CD4-positive, alpha-beta T cell treated with Interleukin-17A for 4 hours (primary cell): ENCODE data around the gene CCDC74A.
"Not testable (repeated sequence)": the region's sequence is repeated elsewhere in the genome, so short reads cannot be mapped to it uniquely, and the experiment has no call there.

Experiments
- DNase-seq: peaks from one replicate; pipeline ENCODE4 v3.0.0-alpha.2; 2020; ENCODE audit warnings: mixed read lengths

CCDC74A gene

DNA sequence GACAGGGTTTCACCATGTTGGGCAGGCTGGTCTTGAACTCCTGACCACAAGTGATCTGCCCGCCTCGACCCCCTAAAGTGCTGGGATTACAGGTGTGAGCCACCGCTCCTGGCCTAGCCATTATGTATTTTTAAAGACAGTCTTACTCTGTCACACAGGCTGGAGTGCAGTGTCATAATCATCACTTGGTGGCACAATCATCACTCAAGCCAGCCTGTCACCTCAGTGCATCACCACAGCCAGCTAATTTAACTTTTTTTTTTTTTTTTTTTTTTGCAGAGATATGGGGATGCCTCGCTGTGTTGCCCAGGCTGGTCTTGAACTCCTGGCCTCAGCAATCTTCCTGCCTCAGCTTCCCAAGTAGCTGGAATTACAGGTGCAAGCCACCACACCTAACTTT, 24.1 kb upstream of the CCDC74A start:
- not testable (repeated sequence) for DNase-seq

DNA sequence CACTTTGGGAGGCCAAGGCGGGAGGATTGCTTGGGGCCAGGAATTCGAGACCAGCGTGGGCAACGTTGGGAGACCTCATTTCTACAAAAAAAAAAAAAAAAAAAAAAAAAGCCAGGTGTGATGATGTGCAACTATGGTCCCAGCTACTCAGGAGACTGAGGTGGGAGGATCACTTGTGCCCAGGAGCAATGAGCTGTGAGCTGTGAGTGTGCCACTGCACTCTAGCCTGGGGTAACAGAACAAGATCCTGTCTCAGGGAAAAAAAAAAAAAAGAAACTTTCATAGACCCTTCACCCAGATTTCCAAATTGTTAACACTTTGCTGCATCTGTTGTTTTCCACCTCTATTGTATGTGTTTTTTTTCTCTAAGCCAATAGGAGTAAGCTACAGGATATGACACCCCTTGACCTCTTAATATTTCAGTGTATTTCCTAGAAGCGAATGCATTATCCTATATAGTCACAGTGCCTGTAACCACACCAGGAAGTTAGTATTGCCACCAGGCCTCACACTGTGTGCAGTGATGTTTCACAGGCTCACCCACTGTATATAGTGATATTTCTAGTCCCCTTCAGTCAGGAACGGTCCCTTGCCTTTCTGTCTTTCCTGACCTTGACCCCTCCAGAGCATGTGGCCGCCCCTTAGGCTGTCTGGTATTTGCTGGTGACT, 23.5 kb upstream of the CCDC74A start:
- DNase-seq, result not testable (repeated sequence)

DNA sequence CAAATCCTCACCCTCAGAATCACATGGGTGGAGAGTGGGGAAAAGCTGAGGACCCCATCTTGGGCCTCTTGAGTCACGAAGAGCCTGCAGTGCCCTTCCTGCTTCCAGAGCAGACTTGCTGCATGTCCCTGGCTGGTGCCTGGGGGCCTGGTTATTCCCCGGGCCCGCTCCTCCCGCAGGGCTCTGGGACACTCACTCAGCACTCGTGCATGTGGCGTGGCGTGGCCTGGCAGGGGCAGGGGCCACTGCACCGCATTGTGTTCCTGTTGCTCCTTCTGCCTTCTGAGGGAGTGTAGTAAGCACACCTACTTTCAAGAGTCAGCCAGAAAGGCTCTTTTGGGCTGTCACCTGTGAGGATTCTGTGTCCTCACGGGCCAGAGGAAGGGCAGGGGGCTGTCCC, 18.1 kb upstream of the CCDC74A start:
- no peak for DNase-seq

DNA sequence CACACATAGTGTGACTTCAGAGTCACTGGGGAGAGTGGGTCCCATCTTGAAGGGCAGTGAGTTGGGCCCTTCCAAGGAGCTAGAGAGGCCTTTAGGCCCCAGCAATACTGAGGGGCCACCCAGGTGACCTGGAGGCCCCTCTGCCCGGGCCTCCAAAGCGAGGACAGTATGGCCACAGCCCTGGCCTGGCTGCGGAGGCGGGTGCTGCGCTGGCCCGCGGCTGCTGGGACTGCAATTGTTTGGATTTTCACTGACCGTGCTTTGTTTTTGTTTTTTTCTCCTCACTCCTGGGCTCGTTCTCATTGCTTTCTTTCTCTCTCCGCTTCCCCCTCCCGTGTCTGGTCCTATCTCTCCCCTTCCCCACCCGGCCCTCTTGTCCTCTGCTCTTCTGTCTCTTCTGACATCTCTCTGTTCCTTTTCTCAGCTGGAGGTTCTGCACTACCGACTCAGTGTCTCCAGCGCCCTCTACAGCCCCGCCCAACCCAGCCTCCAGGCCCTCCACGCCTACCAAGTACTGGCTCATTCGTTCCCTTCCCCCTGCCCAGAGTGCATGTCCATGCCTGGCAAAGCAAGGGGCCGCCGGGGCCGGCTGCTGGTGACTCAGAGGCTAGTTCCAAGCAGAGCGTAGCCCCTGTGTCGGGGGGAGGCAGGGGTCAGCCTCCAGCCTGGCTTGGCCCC, 16.3 kb upstream of the CCDC74A start:
- DNase-seq, result not testable (repeated sequence)

DNA sequence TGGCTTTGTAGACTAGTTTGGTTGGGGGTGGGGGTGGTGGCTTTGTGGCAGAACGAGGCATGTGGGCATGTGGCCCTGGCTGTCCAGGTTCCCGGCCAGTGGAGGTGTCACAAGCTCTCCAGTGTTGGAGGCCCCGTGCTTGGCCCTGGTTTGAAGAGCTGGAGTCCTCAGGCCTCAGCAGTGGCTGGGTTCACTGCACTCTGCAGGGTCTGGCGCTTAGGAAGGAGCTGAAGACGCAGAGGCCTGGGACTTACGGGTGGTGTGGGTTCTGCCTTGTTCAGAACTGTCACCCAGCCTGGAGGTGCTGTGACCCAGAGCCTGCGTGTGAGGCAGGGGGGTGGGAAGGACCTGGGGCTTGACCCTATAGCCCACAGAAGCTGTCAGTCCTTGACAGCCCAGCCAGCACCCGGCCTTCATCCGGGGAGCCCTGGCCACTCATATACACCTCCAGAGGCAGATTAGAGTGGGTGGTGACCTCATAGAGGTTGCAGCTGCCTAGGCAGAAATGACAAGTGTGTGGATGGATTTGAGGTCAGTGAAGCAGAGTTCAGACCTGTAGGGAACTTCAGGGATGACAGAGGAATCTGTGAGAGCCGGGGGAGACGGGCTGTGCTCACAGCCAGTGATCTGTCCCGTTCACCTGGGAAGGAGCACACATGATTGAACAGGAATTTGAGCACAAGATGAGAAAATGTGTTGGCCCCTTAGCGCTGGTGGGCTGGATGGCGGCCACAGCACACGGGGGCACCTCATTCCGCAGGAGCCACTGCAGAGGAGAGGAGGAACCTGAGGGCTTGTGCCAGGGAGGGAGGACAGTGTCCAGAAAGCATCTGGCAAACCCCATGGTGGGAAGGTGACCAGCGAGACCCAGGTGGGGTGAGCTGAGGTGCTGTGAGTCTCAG, 15.5 kb upstream of the CCDC74A start:
- DNase-seq, result not testable (repeated sequence)

DNA sequence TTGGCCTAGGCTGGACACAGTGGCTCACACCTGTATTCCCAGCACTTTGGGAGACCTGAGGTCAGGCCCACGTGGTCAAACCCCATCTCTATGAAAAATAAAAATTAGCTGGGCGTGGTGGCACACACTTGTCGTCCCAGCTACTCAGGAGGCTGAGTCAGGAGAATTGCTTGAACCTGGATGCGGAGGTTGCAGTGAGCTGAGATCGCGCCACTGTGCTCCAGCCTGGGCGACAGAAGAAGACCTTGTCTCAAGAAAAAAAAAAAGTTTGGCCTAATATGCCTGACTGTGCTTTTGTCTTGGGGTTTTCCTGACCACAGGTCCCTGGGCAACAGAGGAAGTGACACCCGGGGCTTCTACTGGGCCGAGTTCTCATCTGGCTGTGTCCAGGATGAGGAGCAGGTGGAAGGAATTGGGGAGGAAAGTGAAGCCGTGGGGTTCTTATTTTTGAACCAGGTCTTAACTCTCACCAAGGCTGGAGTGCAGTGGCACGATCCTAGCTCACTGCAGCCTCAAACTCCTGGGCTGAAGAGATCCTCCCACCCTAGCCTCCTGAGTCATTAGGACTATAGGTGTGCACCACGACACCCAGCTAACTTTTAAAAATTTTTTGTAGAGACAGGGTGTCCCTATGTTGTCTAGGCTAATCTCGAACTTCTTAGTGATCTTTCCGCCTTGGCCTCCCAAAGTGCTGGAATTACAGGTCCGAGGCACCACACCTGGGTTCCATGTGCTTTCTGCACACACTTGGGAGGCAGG, 13.1 kb upstream of the CCDC74A start:
- DNase-seq, result not testable (repeated sequence)

DNA sequence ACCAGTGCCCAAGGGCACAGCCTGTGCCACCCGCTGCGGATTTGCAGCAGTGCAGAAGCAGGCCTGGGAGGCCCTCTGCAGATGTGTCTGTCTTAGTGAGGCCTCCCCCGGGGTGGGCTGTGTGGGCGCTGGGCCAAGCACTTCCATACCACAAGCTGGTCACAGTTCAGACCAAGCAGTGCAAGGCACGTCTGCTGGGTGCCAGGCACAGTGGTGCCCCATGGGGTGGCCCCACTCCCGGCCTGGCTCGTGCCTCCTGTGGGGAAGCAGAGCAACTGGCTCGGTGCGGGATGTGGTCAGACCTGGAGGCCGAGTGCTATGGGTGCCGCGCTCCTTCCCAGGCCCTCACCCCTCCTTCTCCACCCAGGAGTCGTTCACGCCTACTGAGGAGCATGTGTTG, 12.5 kb upstream of the CCDC74A start:
- not testable (repeated sequence) for DNase-seq

DNA sequence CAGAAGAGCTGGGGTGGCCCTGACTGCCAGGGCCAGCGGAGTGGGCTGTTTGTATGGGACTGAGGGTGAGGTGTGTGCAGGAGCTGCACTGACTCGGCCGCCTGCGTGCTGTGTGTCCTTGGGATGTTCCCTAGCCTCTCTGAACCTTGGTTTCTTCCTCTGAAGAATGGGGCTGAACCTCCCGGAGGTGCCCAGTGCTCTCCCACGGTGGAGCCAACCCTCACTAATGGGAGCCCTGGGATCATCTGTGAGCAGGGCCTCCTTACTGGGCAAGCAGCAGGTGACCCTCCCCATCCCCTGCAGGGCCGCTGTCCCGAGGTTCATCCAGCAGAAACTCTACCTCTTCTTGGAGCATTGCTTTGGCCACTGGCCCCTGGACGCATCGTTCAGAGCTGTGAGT, 11.7 kb upstream of the CCDC74A start:
- no peak for DNase-seq

DNA sequence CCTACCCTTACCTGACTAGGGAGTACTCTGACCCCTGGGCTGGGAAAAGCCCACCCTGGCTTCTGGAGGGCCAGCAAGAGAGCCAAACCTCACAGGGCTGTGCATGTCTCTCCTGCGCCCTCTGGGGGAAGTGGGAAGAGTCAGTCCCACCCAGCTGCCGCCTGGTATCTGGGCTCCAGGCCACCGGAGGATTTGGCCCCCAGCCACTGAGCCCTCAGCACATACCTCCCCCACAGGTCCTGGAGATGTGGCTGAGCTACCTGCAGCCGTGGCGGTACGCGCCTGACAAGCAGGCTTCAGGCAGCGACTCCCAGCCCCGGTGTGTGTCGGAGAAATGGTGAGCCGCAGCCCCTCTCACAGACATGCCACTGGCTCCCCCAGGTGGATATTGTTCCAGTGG, 11.1 kb upstream of the CCDC74A start:
- DNase-seq, result not testable (repeated sequence)

DNA sequence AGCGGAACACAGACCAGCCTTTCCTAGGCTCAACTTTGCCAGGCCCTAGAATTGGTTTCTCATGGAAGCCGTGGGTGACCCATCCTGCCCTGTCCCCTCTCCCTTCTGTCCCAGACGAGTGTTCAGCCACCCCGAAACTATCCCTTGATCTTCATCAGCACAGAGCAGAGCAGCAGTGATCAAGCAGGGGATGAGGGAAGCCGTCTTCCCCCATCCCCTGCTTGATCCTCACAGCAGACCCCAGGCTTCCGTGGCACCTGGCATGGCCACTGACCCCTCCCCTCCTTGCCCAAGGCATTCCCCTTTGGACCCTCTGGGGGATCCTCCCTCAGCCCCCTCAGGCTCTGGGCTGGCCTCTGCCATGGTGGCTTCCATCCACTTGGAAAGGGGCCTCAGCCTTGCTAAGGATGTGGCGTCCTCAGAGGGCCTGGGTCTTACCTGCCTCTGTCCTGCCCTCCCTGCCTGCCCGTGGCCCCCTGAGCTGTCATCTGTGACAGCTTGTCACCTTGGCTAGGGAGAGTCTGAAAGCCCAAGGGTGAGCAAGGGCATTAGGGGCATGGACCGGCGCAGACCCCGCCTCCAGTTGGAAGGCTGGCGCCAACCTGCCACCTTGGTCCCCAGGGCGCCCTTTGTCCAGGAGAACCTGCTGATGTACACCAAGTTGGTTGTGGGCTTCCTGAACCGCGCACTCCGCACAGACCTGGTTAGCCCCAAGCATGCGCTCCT, 10.4 kb upstream of the CCDC74A start:
- DNase-seq, result no peak

DNA sequence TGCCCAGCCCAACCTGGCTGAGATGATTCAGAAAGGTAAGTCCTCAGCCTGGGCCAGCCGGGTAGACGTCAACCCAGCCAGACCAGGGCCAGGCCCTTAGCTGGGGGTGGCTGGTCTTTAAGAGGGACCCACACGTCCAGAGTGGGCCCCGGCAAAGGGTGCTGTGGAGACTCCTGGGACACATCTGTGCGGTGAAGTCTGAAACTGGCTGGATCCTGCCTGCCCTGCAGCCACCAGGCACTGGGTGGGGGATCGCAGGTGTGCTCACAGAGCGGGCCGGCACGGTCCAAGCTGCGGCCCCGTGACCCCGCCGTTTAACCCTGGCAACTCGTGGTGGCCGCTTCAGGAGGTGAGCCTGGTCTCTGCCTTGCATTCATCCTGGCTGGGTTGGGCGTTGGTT, 9.8 kb upstream of the CCDC74A start:
- DNase-seq, result not testable (repeated sequence)

DNA sequence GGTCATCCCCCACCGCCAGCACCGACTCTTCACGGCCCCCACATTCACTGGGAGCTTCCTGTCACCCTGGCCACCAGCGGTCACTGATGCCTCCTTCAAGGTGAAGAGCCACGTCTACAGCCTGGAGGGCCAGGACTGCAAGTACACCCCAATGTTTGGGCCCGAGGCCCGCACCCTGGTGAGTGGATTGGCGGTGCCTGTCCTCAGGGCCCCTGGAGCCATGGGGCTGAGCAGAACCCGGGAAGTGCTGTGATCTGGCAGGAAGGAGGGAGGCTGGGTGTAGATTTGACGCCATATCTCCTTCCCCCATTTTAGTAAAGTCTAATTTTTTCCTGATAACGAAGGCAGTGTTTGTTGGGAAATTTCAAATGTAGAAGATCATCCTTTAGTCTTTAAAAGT, 9.2 kb upstream of the CCDC74A start:
- not testable (repeated sequence) for DNase-seq

DNA sequence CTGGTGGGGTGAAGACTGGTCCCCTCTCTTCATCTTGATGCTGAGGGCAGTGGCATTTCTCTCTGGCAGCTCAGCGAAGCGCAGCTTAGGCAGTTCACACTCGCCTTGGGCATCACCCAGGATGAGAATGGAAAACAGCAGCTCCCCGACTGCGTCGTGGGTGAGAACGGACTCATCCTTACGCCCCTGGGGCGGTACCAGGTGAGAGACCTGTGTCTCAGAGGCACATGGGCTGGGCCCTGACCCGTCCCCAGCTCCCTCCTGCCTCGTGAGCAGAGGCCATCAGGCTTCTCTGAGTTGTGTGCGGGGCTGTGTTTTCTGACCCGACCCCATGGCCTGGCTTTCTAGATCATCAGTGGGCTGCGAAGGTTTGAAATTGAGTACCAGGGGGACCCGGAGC, 8.2 kb upstream of the CCDC74A start:
- no peak for DNase-seq

DNA sequence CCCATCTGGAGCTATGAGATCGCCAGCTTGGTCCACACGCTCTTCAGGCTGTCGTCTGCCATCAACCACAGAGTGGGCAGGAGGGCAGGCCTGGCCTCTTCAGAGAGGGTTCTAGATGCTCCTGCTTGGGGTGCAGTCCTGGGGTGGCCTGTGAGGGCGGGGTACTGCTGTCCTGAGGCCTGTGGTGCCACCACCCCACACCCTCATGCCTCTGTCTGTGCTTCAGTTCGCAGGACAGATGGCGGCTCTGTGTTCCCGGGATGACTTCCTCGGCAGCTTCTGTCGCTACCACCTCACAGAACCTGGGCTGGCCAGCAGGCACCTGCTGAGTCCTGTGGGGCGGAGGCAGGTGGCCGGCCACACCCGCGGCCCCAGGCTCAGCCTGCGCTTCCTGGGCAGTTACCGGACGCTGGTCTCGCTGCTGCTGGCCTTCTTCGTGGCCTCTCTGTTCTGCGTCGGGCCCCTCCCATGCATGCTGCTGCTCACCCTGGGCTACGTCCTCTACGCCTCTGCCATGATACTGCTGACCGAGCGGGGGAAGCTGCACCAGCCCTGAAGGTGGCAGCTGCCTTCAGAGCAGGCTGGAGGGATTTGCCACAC, 7.7 kb upstream of the CCDC74A start:
- not testable (repeated sequence) for DNase-seq

DNA sequence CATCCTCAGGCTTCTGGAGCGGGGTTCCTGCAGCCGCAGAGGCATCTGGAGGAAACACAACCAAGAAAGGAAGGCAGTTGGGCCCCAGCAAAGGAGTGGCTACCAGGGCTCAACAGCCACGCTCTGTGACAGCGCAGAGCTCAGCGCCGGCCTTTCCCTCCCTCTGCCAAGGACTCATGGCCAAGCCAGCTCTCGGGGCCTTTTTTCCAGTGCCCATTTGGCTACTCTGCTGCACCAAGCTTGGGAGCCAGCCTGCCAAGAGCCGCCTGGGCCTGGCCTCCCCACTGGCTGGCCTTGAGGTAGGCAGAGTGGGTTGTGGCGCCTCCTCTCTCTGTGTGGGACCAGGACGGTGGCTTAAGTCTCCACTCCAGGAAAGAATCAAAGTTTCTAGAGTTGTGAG, 7.2 kb upstream of the CCDC74A start:
- DNase-seq, result no peak

DNA sequence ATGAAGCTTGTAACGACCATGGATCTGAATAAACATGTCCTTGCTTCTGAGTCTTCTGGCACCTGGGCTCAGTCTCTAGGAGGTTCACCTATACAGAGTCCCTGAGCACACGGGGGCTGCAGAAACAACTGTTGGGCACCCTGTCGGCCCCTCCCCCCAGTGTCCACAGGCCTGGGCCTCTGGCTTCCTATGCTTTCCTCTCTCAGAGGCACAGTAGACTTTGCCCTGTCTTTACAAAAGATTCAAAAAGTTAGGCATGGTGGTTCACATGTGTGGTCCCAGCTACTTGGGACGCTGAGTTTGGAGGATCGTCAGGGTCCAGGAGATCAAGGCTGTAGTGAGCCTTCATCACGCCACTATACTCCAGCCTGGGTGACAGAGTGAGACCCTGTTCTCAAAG, 6.2 kb upstream of the CCDC74A start:
- not testable (repeated sequence) for DNase-seq

DNA sequence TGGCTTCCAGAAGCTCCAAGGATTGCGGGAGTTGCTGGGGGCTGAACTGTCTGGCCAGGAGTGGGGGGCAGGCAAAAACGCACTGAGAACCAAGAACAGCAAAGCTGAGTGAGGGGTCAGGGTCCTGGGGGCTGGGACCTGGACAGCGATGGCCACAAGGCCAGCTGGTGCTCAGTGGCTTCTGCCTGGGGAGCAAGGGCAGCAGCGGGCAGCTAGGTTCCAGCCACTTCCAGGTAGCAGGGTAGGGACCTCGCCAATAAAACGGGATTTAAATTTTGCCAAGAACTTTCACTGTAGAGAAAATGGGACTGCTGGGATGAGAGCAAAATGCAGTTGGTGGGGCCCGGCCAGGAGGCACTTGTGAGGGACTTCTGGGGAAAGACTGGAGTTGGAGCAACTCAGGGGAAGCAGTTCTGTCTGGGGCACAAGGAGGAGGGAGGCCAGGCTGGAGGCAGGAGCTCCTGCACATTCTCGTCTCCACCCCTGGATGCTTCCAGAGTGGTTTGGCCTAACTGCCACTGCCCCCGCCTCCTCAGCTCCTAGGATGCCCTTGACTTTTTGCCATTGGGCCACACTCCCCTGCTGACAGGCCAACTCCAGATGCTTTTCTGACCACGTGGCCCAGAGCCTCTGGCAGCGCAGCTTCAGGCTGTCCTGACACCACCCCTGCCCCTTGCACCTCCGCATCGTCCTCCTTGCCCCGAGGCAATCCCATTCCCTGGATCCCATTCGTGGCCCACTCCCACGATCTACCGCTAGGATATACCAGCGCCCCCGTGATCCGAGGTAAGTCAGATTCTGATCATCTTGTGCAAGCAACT, 5.5 kb upstream of the CCDC74A start:
- DNase-seq, result no peak

DNA sequence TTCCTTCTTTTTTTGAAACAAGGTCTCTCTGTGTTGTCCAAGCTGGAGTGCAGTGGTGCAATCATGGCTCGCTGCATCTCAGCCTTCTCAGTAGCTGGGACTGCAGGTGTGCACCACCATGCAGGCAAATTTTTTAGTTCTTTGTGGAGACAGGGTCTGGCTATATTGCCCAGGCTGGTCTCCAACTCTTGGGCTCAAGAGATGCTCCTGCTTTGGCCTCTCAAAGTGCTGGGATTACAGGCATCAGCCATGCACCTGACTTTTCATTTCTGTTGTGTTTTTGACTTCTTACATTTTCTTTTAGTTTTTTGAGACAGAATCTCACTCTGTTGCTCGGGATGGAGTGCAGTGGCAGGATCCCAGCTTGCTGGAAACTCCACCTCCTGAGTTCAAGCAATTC, 2.4 kb upstream of the CCDC74A start:
- not testable (repeated sequence) for DNase-seq

DNA sequence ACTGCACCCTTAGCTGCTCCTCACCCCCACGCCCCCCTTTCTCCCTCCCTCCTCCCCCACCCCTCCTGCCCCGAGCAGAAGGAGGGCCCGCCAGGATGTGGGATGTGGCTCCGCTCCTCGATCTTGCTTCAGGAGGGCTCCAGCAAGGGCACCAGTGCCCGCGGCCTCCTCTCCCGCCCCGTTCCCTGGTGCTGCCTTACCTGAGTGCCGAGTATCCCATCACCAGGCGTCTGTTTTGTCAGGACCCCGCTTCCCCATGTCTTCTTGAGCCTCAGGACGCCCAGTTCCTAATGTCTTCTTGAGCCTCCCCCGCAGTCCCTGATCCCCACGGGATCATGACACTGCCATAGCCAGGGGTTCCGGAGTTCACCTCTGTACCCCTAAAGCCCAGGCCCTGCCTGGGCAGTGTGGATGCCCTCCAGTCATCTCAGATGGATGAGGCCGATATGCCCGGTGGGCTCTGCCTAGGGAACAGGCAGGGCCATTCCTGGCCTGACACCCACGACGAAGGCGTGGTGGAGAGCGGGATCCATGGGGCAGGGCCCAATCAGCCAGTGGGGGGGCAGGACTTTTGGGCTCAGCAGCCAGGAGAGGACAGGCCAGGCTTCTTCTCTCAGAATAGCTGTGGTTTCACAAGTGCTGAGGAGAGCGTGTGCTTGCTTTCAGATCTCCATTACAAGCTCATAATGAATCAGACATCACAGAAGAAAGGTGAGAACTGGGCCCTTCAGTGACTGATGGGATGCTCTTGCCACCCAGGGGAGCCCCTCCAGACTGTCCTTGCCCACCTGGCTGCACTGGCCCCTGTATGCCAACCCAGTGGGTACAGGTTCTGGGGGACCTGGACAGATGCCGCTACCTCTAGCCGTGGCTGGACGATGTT, 1.5 kb downstream of the CCDC74A start:
- not testable (repeated sequence) for DNase-seq
